Heart left ventricle (tissue), 16 donors: ENCODE results near the gene CXCL14. TPM values are rescaled to one million over a fixed set of nuclear protein-coding genes. Genes with fewer than 3 reads are reported as not detected.

Source experiments
- ATAC-seq, 4 donors: fragments of 200-7000 bp; cut with Tn5 transposase; one replicate each; pipeline ENCODE4 v1.9.1; 2020 to 2022; ENCODE audit warnings: moderate library complexity in 4 of 4, mild to moderate bottlenecking in 3 of 4, moderate number of reproducible peaks in 1 of 4
- DNase-seq, 5 donors: peaks; one replicate each; pipeline ENCODE4 v3.0.0-alpha.2; 2020
- H3K27ac ChIP-seq, 12 donors: fragments of 200-600 bp; sonication (generic) in 4 of 12; one replicate each; pipeline versions ENCODE4 v1.5.0 to v1.8.0; 2016 to 2022; ENCODE audit warnings: mild to moderate bottlenecking in 2 of 12
- H3K27me3 ChIP-seq, 9 donors: fragments of 200-600 bp; sonication (generic) in 2 of 9; one replicate each; pipeline versions ENCODE4 v1.5.1 to v1.8.0; 2016 to 2022; ENCODE audit warnings: mild to moderate bottlenecking in 3 of 9
- H3K36me3 ChIP-seq, 9 donors: fragments of 200-600 bp; sonication (generic) in 2 of 9; one replicate each; pipeline versions ENCODE4 v1.5.0 to v1.8.0; 2018 to 2022; ENCODE audit warnings: mild to moderate bottlenecking in 2 of 9
- H3K4me1 ChIP-seq, 12 donors: fragments of 200-600 bp; sonication (generic) in 4 of 12; one replicate each; pipeline versions ENCODE4 v1.5.0 to v1.8.0; 2016 to 2022; ENCODE audit warnings: mild to moderate bottlenecking in 3 of 12
- H3K4me3 ChIP-seq, 12 donors: fragments of 200-600 bp; sonication (generic) in 4 of 12; one replicate each; pipeline versions ENCODE4 v1.5.0 to v1.8.0; 2017 to 2022; ENCODE audit warnings: mild to moderate bottlenecking in 9 of 12, moderate library complexity in 4 of 12
- H3K9me3 ChIP-seq, 12 donors: fragments of 200-600 bp; sonication (generic) in 4 of 12; one replicate each; pipeline versions ENCODE4 v1.5.0 to v1.8.0; 2016 to 2022; ENCODE audit warnings: mild to moderate bottlenecking in 1 of 12
- POLR2A ChIP-seq, 2 donors: fragments of 450-650 bp; IDR thresholded peaks; one replicate each; pipeline ENCODE4 v1.6.1; 2017; ENCODE audit warnings: antibody characterized with exemption in 2 of 2, mild to moderate bottlenecking in 2 of 2, moderate library complexity in 2 of 2
- WGBS, 4 donors: extraction: QIAGEN DNeasy Blood & Tissue Kit in 2 of 4; methylation state at CpG; one replicate each; pipeline versions ENCODE4 v1.1.5 to v1.1.7; 2013 to 2018; 5-methylcytosine and 5-hydroxymethylcytosine counted together
- intact Hi-C, 10 donors: fragments of 100-400 bp; cut with DNase I; formaldehyde crosslinking; loops; one replicate each; pipeline versions ENCODE4 v1.11.1 to v1.14.2; 2022
- polyA plus RNA-seq, 2 donors: library from polyadenylated mRNA; stranded (reverse); fragments of 200-250 nt; gene quantifications; one replicate each; pipeline ENCODE4 v1.2.3, GENCODE V29; 2013
- total RNA-seq, 9 donors: library from RNA; depleted of rRNA in 2 of 9; stranded (reverse); fragments of >200 nt in 2 of 9; fragmentation: NEBNext Ultra II Directional in 3 of 9; extraction: Animal tissue kit (Norgen Biotek cat#: 25700) in 3 of 9; gene quantifications; one replicate each; pipeline versions ENCODE4 v1.1.0 to v1.2.4, GENCODE V29; 2016 to 2023
- TF ChIP-seq, protein P1 (sequence below), 12 donors: fragments of 200-600 bp; sonication (generic) in 4 of 12; IDR thresholded peaks; one replicate each; pipeline versions ENCODE4 v1.5.0 to v1.8.0; 2018 to 2022; ENCODE audit warnings: antibody characterized with exemption in 12 of 12, mild to moderate bottlenecking in 5 of 12
- donor health status: ischemic (EF 13 %, LVEDD 7.1; RV severe dilation, severe dysfunction).
- donor health status: healthy with polysubstance abuse.
- donor health status: DM: no; HTN: yes; CAD: no.
- donor health status: DM: no; HTN: no; CAD: no.
- donor health status: ischemic (EF 25% LVEDD 6.9; RV normal size, moderate dysfunction).
- donor health status: ischemic (EF 25% LVEDD 5.7; RV mildly dilated, moderate dysfunction).
- donor health status: healthy.
- donor health status: DM: yes; HTN: yes; CAD: no.
- donor health status: ischemic (EF 35%, LVEDD 5.7; RV mildly dilated, moderate dysfunction).
- donor health status: nonischemic (EF 11% LVEDD 7.7; RV severe dilation, severe dysfunction).
- donor health status: DM: yes; HTN: yes; CAD: no.
- donor health status: PGD.
- donor health status: ischemic (EF 29% LVEDD 5.4; RV normal size, mild dysfunction).
- donor health status: nonischemic (EF 23%, LVEDD 6.1; RV moderate dilation, normal function).

The CXCL14 gene
- total and polyA plus RNA-seq, 11 donors, result 0.22 to 31.8 (median 0.69) TPM

DNA sequence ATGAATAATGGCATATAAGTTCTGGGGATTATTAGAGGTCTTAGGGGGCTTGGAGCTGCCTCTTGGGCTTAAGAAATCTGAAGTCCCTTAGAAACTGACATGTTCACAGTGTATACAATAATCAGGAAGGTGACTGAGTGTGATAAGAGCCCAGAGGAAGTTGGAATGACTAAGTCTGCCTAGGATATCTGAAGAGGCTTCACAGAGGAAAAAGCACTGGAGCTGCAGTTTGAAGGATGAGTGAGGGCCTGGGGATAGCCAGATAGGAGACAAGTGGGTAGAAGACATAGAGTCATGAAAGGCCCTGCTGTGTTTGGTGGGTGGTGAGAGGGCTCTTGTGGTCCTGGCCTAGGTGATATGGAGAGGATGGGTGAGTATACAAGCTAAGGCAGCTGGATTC lies 51.9 kb downstream of the CXCL14 start:
- Histone ChIP-seq H3K9me3 (no peaks in the 10 kb centered on the region), H3K36me3 (no peaks in the 10 kb centered on the region), H3K4me1 (no peaks in the 10 kb centered on the region), H3K27ac (no peak overlapping the region), H3K27me3 (peaks cover 0 to 81% (median 25%) of the 10 kb centered on the region in 9 donors), H3K4me3 (no peak overlapping the region)
- TF ChIP-seq POLR2A (IDR thresholded peaks at IDR 0.05), result no peak
- TF ChIP-seq, protein P1, sequence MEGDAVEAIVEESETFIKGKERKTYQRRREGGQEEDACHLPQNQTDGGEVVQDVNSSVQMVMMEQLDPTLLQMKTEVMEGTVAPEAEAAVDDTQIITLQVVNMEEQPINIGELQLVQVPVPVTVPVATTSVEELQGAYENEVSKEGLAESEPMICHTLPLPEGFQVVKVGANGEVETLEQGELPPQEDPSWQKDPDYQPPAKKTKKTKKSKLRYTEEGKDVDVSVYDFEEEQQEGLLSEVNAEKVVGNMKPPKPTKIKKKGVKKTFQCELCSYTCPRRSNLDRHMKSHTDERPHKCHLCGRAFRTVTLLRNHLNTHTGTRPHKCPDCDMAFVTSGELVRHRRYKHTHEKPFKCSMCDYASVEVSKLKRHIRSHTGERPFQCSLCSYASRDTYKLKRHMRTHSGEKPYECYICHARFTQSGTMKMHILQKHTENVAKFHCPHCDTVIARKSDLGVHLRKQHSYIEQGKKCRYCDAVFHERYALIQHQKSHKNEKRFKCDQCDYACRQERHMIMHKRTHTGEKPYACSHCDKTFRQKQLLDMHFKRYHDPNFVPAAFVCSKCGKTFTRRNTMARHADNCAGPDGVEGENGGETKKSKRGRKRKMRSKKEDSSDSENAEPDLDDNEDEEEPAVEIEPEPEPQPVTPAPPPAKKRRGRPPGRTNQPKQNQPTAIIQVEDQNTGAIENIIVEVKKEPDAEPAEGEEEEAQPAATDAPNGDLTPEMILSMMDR (IDR thresholded peaks at IDR 0.05), result no peak
- intact Hi-C loops, result no loop called here
- DNase-seq, result no peak
- no peak for ATAC-seq

DNA sequence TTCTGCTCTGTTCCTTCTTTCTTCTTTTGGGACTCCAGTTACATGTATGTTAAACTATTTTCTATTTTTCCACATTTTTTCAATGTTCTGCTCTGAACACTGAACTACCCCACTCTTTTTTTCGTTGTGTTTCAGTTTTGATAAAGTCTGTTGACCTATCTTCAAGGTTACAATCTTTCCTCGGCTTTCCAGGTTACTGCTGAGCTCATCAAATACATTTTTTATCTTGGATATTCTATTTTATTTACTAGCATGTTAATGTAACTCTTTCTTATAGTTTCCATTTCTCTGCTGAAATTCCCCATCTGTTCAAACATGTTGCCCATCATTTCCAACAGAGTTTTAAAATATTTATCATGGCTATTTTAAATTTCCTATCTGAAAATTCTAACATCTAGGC lies 56.8 kb downstream of the CXCL14 start:
- Histone ChIP-seq H3K36me3 (no peaks in the 10 kb centered on the region), H3K4me3 (no peak overlapping the region), H3K4me1 (no peaks in the 10 kb centered on the region), H3K27ac (no peak overlapping the region), H3K27me3 (peaks cover 0 to 62% (median 11%) of the 10 kb centered on the region in 9 donors), H3K9me3 (peaks cover 0 to 4% (median 0%) of the 10 kb centered on the region in 12 donors)
- TF ChIP-seq POLR2A (IDR thresholded peaks at IDR 0.05), result no peak
- TF ChIP-seq, protein P1 (IDR thresholded peaks at IDR 0.05), result no peak
- ATAC-seq (no peak), DNase-seq (no peak)
- 41 to 50% (median 44%) methylated on average over 2 of the region's 2 CpGs for WGBS, 4 donors
- intact Hi-C loops, result no loop called here

Other genes starting within 250 kb of the CXCL14 start
- 100 to 1,000 TPM in 5 of 9 donors, 10 to 100 TPM in 4; 86.5 to 170 (median 112) TPM for gene MACROH2A1, start 179.8 kb downstream of the CXCL14 start, total RNA-seq
- gene MACROH2A1, start 179.8 kb downstream of the CXCL14 start, polyA plus RNA-seq, result 100 to 1,000 TPM; 111 to 155 TPM
- under 1 TPM in 1 of 9 donors, not detected in 8; 0.11 TPM for gene DCANP1, start 131.6 kb downstream of the CXCL14 start, total RNA-seq
- gene DCANP1, start 131.6 kb downstream of the CXCL14 start, polyA plus RNA-seq, result not detected
- 1 to 10 TPM in 1 of 9 donors, under 1 TPM in 2, not detected in 6; 0.08 to 1.3 (median 0.68) TPM for gene TIFAB, start 126.6 kb downstream of the CXCL14 start, total RNA-seq
- under 1 TPM in 1 of 2 donors, not detected in 1; 0.01 TPM for gene TIFAB, start 126.6 kb downstream of the CXCL14 start, polyA plus RNA-seq
- not detected for gene NEUROG1, start 43.0 kb downstream of the CXCL14 start, total RNA-seq
- gene NEUROG1, start 43.0 kb downstream of the CXCL14 start, polyA plus RNA-seq, result not detected